Measurements from ENCODE around the gene CDKN2B-AS1.

Gene CDKN2B-AS1

GRCh38 chr9:22148876-22149637 lies 154.5 kb downstream of the CDKN2B-AS1 start:
- DNase-seq (ENCODE audit: low read depth in 2 of 2) = no peak

GRCh38 chr9:22154064-22154463 lies 159.5 kb downstream of the CDKN2B-AS1 start:
- DNase-seq (ENCODE audit: low read depth in 2 of 2) = no peak

DNA sequence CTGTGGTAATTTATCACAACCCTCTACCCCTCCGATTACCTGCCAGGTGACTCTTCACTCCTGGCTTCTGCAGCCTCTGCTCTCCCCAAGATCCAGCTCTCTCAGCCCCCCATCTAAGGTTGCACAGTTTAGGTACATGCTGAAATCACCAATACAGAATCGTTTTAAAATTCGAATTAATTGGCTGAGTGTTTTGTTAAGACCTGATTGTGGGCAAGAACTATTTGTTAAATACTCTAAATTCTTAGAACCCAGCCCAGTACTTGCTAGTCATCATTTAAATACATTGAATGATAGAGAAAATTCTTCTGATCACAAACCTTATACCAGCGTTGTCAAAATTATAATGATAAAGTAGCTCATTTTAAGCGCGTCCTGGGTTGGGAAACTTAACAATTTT lies 162.0 kb downstream of the CDKN2B-AS1 start:
- DNase-seq (ENCODE audit: low read depth in 2 of 2) = no peak

DNA sequence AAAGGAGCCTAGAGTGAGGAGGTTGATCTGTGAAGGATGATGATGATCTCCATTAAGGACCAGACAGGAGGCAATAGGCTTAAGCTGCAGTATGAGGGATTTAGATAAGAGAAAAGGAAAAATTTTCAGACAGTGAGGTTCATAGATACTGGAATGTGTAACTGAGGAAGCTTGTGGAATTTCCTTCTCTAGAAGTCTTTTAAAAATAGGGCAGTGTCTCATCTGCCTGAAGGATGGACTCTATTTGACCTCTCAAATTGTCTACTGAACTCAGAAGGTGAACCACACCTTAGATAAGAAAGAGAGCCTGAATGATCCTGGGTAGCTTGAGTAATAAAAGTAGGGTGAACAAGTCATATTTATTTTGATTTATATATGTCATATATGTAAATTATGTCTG lies 162.7 kb downstream of the CDKN2B-AS1 start:
- DNase-seq (ENCODE audit: low read depth in 2 of 2) = no peak

DNA sequence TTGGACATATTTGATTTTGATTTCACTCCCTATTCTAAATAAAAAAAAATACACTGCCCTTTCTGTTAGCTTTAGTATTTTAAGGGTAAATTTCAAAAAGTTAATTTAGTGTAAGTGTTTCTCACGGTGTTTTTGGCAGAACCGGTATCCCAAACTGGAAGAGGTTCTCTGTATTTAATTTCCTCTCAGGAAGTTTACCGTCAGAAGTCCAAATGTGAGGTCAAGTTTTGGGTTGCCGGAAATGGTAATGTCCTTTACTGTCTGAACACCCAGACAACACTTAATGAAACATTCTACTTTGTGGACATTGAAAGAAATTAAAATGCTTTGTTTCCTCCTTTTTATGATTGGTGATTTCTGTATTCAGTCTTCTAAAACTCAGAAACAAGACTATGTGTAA lies 163.2 kb downstream of the CDKN2B-AS1 start:
- DNase-seq (ENCODE audit: low read depth in 2 of 2) = no peak

DNA sequence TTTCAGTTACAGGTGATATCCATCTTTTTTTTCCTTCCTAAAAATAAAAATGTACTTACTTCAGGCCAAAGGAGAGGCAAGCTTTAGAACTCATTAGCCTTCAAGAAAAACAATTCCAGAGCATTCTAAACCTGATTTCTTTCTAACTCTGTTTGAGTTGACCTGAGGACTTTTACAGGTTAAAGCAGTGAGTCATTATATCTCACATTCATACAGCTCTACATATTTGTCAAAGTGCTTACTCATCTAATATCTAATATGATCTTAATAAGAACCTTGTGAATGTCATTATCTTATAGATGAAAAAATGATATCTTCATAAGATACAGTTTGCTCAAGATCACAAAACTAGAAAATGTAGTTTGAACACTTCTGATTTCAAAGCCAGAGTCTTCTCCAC lies 163.7 kb downstream of the CDKN2B-AS1 start:
- DNase-seq (ENCODE audit: low read depth in 2 of 2) = no peak

DNA sequence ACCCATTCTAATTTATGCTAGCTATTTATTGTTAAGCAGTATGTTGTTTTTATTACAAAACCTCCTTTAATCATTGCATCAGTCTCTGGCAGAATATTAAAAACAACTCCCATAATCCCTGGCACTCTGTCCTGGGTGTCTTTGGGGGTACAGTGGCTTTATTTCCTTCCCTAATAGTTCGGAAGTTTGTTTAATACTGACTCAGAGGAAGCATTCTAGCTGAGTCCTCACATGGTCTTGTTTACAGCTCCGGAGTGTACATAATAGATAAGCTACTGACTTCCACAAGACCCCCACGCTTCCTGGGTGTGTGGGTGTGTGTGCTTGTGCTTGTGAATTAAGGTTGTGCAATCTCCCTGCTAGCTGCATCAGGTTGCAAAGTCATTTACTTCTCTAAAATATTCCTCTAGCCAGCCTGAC lies 164.3 kb downstream of the CDKN2B-AS1 start:
- DNase-seq (ENCODE audit: low read depth in 2 of 2) = peak in 1 of 2 donors; percentile 4

- DNase-seq (ENCODE audit: low read depth in 2 of 2) = no peak
These were observed 165.0 kb downstream of the CDKN2B-AS1 start for GRCh38 chr9:22159586-22159985.

DNA sequence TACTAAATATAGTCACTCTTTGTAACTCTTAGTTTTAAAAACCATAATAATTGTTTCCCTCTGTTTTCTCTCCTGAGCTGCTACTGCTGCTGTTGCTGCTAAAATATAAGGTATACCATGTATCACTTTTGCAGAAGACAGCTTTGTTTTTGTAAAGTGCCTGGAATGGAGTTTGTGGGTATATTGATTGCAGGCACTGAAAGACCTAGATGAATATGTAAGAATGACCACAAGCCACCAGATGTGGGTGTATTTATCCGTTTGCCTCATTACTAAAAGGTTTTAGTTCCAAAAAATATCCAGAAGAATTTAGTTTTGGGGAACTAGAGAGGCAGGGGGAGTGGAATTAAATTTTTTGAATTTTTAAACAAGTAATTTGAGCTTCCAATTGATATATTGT lies 165.6 kb downstream of the CDKN2B-AS1 start:
- DNase-seq (ENCODE audit: low read depth in 2 of 2) = no peak

GRCh38 chr9:22165144-22165543 lies 170.6 kb downstream of the CDKN2B-AS1 start:
- no peak for DNase-seq (ENCODE audit: low read depth in 2 of 2)

- no peak for DNase-seq (ENCODE audit: low read depth in 2 of 2)
These were observed 174.7 kb downstream of the CDKN2B-AS1 start for GRCh38 chr9:22169243-22169642.

DNA sequence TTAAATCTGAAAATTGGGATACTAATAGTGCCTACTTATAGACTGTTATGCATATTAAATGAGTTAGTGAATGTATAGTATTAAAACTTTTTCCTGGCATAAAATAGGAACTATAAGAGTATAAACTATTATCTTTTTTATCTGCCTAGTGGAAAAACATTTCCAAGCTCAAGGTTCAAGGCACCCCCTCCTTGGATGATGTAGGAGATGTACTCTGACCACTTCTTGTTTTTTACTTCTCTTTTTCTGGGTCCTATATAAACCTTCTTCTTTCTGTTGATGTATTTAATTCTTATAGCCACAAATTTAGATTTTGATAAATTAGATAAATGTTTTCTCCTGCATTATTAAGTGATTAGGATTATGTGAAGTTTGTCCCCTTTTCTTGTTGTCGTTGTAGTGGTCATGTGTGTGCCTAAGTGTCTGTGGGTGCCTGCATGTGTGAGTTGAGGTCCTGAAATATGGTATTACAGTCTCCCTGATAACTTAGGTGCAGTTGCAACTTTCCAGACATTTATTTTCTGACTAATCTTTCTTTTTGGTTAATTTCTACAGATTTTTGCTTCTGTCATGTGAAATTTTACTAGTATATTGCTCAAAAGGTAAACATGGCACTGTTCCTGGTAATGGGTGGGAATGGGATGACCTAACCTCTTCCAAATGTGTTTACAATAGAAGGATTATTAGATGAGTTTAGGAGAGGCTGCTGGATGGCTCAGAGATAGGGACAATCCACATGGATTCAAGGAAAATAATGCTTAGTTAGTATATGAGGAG lies 175.3 kb downstream of the CDKN2B-AS1 start:
- DNase-seq (ENCODE audit: low read depth in 2 of 2) = no peak
